Measurements from ENCODE around the gene KRTAP10-7.
"Not testable (repeated sequence)": the region's sequence is repeated elsewhere in the genome, so short reads cannot be mapped to it uniquely, and the experiment has no call there.

KRTAP10-7 gene

DNA sequence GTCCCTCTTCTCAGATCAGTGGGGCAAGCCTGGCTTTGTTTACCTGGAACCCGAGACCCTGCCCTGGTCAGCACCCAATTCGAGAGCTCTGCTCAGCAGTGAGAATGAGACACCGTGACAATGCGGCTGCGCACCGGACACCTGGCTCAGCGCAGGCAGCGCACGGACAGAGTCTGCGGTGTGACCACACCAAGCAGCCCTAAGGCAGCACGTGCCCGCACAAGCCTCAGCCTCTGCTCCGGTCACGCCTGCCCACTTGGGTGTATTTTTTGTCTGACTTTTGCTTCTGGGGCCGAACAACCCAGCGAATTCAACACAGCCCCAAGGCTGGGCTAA, 16.2 kb downstream of the KRTAP10-7 start:
- H3K27me3 ChIP-seq (replicated peaks; ENCODE audit: control insufficient read depth, insufficient read depth, low read length): no peaks in the 10 kb centered on the region
- H3K4me1 ChIP-seq (ENCODE audit: control insufficient read depth, insufficient read depth, low read length): no peaks in the 10 kb centered on the region
- H3K36me3 ChIP-seq (ENCODE audit: control insufficient read depth, insufficient read depth, low read length, severe bottlenecking): no peaks in the 10 kb centered on the region
- peaks cover 24% of the 10 kb centered on the region for H3K9me3 ChIP-seq (ENCODE audit: control insufficient read depth, low read length)
- H3K4me3 ChIP-seq (ENCODE audit: low read length): no peak overlapping the region
- no peak overlapping the region for H3K9ac ChIP-seq (ENCODE audit: low read length)
- DNase-seq (ENCODE audit: low read depth): no peak

DNA sequence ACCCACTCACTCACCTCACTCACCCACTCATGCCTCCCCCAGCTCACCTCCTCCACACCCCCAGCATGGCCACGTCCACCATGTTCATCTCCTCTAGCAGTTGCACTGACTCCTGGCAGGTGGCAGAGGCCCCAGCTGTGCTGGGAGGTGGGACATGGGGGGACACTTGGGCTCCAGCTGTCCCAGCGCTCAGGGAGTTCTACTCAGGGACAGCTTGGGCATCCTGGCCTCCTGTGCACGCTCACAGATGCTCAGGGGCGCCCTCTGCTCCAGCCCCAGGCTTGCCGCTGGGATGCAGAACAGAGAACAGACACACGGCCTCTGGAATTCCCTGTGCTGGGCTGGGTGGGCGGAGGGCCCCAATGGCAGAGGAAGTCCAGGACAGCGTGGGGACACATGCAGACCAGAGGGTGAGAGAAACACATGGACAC, 16.7 kb downstream of the KRTAP10-7 start:
- DNase-seq (ENCODE audit: low read depth): no peak
- Histone ChIP-seq H3K9ac (ENCODE audit: low read length) (no peak overlapping the region), H3K4me3 (ENCODE audit: low read length) (no peak overlapping the region), H3K27me3 (replicated peaks; ENCODE audit: control insufficient read depth, insufficient read depth, low read length) (no peaks in the 10 kb centered on the region), H3K36me3 (ENCODE audit: control insufficient read depth, insufficient read depth, low read length, severe bottlenecking) (no peaks in the 10 kb centered on the region), H3K4me1 (ENCODE audit: control insufficient read depth, insufficient read depth, low read length) (no peaks in the 10 kb centered on the region), H3K9me3 (ENCODE audit: control insufficient read depth, low read length) (peaks cover 19% of the 10 kb centered on the region)

DNA sequence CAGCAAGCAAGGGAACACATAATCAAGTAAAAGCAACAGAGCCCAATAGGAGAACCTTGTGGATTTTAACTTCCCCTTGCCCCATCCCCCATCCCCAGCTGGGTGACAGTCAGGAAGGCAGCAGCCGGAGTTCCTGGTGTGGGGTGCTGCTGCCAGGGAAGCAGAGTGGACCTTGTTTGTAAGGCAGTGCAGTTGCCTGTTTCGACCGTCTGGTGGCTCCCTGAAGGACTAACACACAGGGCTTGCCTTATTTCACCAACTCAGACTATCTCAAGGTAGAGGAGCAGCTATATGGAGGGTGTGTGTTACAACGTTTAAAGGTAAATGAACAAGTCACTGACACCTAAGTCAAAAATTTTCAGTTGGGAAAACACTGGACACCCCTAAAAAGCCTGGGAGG, 18.1 kb downstream of the KRTAP10-7 start:
- Histone ChIP-seq H3K4me3 (ENCODE audit: low read length) (no peak overlapping the region), H3K27me3 (replicated peaks; ENCODE audit: control insufficient read depth, insufficient read depth, low read length) (no peaks in the 10 kb centered on the region), H3K36me3 (ENCODE audit: control insufficient read depth, insufficient read depth, low read length, severe bottlenecking) (no peaks in the 10 kb centered on the region), H3K9me3 (ENCODE audit: control insufficient read depth, low read length) (peaks cover 32% of the 10 kb centered on the region), H3K9ac (ENCODE audit: low read length) (no peak overlapping the region), H3K4me1 (ENCODE audit: control insufficient read depth, insufficient read depth, low read length) (no peaks in the 10 kb centered on the region)
- DNase-seq (ENCODE audit: low read depth): peak; percentile 21

DNA sequence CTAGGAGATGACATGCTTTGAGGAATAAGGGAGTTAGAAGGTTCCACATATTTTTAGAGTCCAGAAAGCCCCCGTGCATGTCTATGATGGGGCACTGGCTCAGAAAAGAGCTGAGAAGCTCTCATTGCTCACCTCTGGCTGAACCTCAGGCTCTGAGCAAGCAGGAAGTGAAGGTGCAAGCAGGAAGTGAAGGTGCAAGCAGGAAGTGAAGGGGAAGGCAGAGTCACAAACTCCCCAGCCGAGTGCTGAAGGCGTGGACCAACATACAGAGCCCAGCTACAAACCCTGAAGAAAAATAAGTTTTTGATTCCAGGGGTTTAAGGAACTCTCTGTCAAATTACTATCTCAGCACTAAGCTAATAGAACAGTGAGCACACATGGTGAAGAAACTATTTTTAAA, 18.5 kb downstream of the KRTAP10-7 start:
- no peaks in the 10 kb centered on the region for H3K4me1 ChIP-seq (ENCODE audit: control insufficient read depth, insufficient read depth, low read length)
- DNase-seq (ENCODE audit: low read depth): no peak
- no peaks in the 10 kb centered on the region for H3K36me3 ChIP-seq (ENCODE audit: control insufficient read depth, insufficient read depth, low read length, severe bottlenecking)
- H3K9me3 ChIP-seq (ENCODE audit: control insufficient read depth, low read length): peaks cover 36% of the 10 kb centered on the region
- no peak overlapping the region for H3K4me3 ChIP-seq (ENCODE audit: low read length)
- H3K27me3 ChIP-seq (replicated peaks; ENCODE audit: control insufficient read depth, insufficient read depth, low read length): no peaks in the 10 kb centered on the region
- H3K9ac ChIP-seq (ENCODE audit: low read length): no peak overlapping the region

DNA sequence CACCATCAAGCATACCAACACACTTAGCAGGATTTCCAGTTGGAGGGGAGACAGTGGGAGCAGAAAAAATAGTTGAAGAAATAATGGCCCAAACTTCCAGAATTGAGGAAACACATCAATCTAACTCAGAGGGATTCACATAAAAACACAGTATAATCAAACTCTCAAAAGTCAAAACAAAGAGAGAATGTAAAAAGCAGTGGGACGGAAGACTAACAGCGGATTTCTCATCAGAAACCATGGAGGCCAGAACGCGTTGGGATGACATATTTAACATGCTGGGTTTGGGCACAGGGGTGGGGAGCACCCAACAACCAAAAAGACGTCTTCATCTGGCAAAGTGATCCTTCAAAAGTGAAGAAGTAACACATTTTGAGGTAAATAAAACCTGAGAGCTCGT, 19.5 kb downstream of the KRTAP10-7 start:
- H3K4me3 ChIP-seq (ENCODE audit: low read length): no peak overlapping the region
- H3K9me3 ChIP-seq (ENCODE audit: control insufficient read depth, low read length): peaks cover 46% of the 10 kb centered on the region
- DNase-seq (ENCODE audit: low read depth): no peak
- H3K4me1 ChIP-seq (ENCODE audit: control insufficient read depth, insufficient read depth, low read length): no peaks in the 10 kb centered on the region
- H3K9ac ChIP-seq (ENCODE audit: low read length): no peak overlapping the region
- no peaks in the 10 kb centered on the region for H3K27me3 ChIP-seq (replicated peaks; ENCODE audit: control insufficient read depth, insufficient read depth, low read length)
- H3K36me3 ChIP-seq (ENCODE audit: control insufficient read depth, insufficient read depth, low read length, severe bottlenecking): no peaks in the 10 kb centered on the region

DNA sequence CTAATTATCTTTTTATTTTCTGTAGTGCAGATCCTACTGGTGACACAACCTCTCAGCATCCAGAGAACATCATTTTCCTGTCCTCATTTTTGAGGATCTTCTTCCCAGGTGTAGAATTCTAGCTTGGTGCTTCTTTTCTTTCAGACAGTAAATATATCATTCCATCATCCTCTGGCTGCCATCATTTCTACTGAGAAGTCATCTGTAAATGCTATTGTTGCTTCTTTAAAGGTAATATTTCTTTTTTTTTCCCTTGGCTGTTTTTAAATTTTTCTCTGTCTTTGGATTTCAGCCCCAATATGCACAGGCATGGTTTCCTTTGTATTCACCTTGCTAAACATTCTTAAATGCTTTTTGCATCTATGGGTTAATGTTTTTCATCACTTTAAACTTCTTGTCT, 23.2 kb downstream of the KRTAP10-7 start:
- H3K4me3 ChIP-seq (ENCODE audit: low read length): no peak overlapping the region
- no peaks in the 10 kb centered on the region for H3K27me3 ChIP-seq (replicated peaks; ENCODE audit: control insufficient read depth, insufficient read depth, low read length)
- no peaks in the 10 kb centered on the region for H3K36me3 ChIP-seq (ENCODE audit: control insufficient read depth, insufficient read depth, low read length, severe bottlenecking)
- H3K9me3 ChIP-seq (ENCODE audit: control insufficient read depth, low read length): peaks cover 46% of the 10 kb centered on the region
- DNase-seq (ENCODE audit: low read depth): no peak
- no peak overlapping the region for H3K9ac ChIP-seq (ENCODE audit: low read length)
- no peaks in the 10 kb centered on the region for H3K4me1 ChIP-seq (ENCODE audit: control insufficient read depth, insufficient read depth, low read length)

DNA sequence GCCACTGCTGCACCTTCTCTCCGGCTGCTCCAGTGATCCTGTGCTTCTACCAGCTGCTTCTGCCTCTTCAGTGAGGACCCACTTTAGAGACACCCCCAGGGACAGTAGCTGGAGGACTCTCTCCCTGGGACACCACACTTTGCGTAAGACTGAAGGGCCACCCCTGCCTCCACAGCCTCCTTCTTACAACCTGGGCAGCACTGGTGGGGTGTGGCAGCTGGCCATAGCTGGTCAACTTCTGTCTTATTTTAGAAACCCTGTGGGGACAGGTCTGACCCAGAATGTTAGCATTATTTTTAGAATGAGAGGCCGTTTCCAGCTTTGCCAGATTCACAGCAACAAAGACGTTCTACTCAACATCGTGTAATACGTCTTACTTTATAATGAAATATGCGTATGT, 25.4 kb downstream of the KRTAP10-7 start:
- no peaks in the 10 kb centered on the region for H3K4me1 ChIP-seq (ENCODE audit: control insufficient read depth, insufficient read depth, low read length)
- H3K4me3 ChIP-seq (ENCODE audit: low read length): no peak overlapping the region

DNA sequence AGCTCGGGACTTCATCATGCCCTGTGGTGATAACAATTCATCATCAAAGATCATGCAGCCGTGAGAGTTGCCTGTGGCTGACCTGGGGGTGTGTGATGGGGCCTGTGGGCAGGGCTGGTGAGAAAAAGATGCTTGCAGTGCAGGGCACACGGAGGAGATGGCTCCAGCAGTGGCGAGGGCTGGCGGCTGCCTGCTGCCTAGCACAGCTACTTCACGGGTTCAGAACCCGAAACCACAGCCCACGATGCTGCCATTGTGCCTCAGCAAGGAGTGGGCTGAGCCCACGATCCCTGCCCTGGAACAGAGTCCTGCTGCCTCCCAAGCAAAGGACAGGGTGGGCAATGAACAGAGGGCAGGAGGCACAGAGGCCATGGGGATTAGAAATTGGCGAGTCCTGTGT, 25.9 kb downstream of the KRTAP10-7 start:
- Histone ChIP-seq H3K9ac (ENCODE audit: low read length) (no peak overlapping the region), H3K36me3 (ENCODE audit: control insufficient read depth, insufficient read depth, low read length, severe bottlenecking) (no peaks in the 10 kb centered on the region), H3K4me1 (ENCODE audit: control insufficient read depth, insufficient read depth, low read length) (no peaks in the 10 kb centered on the region), H3K27me3 (replicated peaks; ENCODE audit: control insufficient read depth, insufficient read depth, low read length) (no peaks in the 10 kb centered on the region), H3K9me3 (ENCODE audit: control insufficient read depth, low read length) (peaks cover 38% of the 10 kb centered on the region), H3K4me3 (ENCODE audit: low read length) (no peak overlapping the region)
- DNase-seq (ENCODE audit: low read depth): no peak

More for the DNA sequence above, 25.4 kb downstream of the KRTAP10-7 start:
- Histone ChIP-seq H3K27me3 (replicated peaks; ENCODE audit: control insufficient read depth, insufficient read depth, low read length) (no peaks in the 10 kb centered on the region), H3K36me3 (ENCODE audit: control insufficient read depth, insufficient read depth, low read length, severe bottlenecking) (no peaks in the 10 kb centered on the region), H3K9me3 (ENCODE audit: control insufficient read depth, low read length) (peaks cover 34% of the 10 kb centered on the region), H3K9ac (ENCODE audit: low read length) (no peak overlapping the region)
- no peak for DNase-seq (ENCODE audit: low read depth)

DNA sequence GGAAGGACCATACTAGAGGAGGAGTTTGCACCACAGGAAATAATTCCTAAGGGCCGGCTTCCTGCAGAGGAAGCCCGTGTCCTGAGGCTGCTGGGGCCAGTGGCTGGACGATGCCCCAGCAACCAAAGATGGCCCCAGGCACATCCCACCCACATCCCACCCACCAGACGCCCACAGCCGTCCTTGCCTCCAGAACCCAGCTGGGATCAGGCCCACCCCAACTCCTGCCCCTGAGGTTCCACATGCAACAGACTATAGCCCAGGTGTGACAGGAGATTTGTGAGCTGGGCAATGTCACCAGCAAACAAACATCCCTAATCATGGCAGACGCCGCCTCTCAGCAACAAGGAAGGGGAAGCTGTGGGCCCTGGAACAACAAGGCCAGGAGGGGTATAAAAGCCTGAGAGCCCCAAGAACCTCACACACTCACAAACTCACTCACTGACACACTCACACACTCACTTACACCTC, 26.3 kb downstream of the KRTAP10-7 start, which contains the start of gene KRTAP10-9:
TSS of gene KRTAP10-9 (plus strand) at position 421 of the 471 bp plus-strand sequence. CDS start 79 bp downstream, outside the sequence.
- H3K9ac ChIP-seq (ENCODE audit: low read length): no peak within 1 kb of the TSS
- H3K36me3 ChIP-seq (ENCODE audit: control insufficient read depth, insufficient read depth, low read length, severe bottlenecking): no peaks in the 10 kb centered on the region
- H3K27me3 ChIP-seq (replicated peaks; ENCODE audit: control insufficient read depth, insufficient read depth, low read length): no peaks in the 10 kb centered on the region
- no peaks in the 10 kb centered on the region for H3K4me1 ChIP-seq (ENCODE audit: control insufficient read depth, insufficient read depth, low read length)
- H3K9me3 ChIP-seq (ENCODE audit: control insufficient read depth, low read length): peaks cover 41% of the 10 kb centered on the region
- DNase-seq (ENCODE audit: low read depth): no peak
- H3K4me3 ChIP-seq (ENCODE audit: low read length): no peak within 1 kb of the TSS

DNA sequence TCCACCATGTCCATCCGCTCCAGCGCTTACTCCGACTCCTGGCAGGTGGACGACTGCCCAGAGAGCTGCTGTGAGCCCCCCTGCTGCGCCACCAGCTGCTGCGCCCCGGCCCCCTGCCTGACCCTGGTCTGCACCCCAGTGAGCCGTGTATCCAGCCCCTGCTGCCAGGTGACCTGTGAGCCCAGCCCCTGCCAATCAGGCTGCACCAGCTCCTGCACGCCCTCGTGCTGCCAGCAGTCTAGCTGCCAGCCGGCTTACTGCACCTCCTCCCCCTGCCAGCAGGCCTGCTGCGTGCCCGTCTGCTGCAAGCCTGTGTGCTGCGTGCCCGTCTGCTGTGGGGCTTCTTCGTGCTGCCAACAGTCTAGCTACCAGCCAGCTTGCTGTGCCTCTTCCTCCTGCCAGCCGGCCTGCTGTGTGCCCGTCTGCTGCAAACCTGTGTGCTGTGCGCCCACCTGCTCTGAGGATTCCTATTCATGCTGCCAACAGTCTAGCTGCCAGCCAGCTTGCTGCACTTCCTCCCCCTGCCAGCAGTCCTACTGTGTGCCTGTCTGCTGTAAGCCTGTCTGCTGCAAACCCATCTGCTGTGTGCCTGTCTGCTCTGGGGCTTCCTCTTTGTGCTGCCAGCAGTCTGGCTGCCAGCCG, 26.9 kb downstream of the KRTAP10-7 start:
- H3K9me3 ChIP-seq (ENCODE audit: control insufficient read depth, low read length): peaks cover 46% of the 10 kb centered on the region
- not testable (repeated sequence) for DNase-seq (ENCODE audit: low read depth); H3K4me3 ChIP-seq (ENCODE audit: low read length); H3K9ac ChIP-seq (ENCODE audit: low read length); H3K4me1 ChIP-seq (ENCODE audit: control insufficient read depth, insufficient read depth, low read length); H3K36me3 ChIP-seq (ENCODE audit: control insufficient read depth, insufficient read depth, low read length, severe bottlenecking); H3K27me3 ChIP-seq (replicated peaks; ENCODE audit: control insufficient read depth, insufficient read depth, low read length)

DNA sequence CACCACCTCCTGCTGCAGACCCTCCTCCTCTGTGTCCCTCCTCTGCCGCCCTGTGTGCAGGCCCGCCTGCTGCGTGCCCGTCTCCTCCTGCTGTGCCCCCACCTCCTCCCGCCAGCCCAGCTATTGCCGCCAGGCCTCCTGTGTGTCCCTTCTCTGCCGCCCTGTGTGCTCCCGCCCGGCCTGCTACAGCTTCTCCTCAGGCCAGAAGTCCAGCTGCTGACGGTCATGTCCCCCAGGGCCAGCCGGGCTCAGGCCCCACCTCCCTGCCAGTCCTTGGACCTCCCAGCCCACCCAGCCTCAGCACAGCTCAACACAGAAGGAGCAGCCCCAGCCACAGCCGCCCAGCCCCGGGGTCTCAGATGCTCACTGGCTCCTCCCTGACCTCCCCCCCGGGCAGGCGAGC, 27.4 kb downstream of the KRTAP10-7 start:
- not testable (repeated sequence) for H3K4me1 ChIP-seq (ENCODE audit: control insufficient read depth, insufficient read depth, low read length); H3K27me3 ChIP-seq (replicated peaks; ENCODE audit: control insufficient read depth, insufficient read depth, low read length); H3K9ac ChIP-seq (ENCODE audit: low read length); DNase-seq (ENCODE audit: low read depth); H3K4me3 ChIP-seq (ENCODE audit: low read length); H3K36me3 ChIP-seq (ENCODE audit: control insufficient read depth, insufficient read depth, low read length, severe bottlenecking)
- peaks cover 46% of the 10 kb centered on the region for H3K9me3 ChIP-seq (ENCODE audit: control insufficient read depth, low read length)
